ENCODE results near the gene DGKZ.

- no peak for TF ChIP-seq EP300 (IDR thresholded peaks at IDR 0.05)
- TF ChIP-seq CTCF (IDR thresholded peaks at IDR 0.05), result no peak
Measured at GRCh38 chr11:46356924-46357482, 9.7 kb downstream of the DGKZ start.

Data from sigmoid colon (tissue), 4 donors.